ENCODE data around the gene COBL. TPM values are rescaled to one million over a fixed set of nuclear protein-coding genes. Genes with fewer than 3 reads are reported as not detected.

COBL gene
- total and polyA plus RNA-seq, 3 experiments from 2014 or later: not detected

DNA sequence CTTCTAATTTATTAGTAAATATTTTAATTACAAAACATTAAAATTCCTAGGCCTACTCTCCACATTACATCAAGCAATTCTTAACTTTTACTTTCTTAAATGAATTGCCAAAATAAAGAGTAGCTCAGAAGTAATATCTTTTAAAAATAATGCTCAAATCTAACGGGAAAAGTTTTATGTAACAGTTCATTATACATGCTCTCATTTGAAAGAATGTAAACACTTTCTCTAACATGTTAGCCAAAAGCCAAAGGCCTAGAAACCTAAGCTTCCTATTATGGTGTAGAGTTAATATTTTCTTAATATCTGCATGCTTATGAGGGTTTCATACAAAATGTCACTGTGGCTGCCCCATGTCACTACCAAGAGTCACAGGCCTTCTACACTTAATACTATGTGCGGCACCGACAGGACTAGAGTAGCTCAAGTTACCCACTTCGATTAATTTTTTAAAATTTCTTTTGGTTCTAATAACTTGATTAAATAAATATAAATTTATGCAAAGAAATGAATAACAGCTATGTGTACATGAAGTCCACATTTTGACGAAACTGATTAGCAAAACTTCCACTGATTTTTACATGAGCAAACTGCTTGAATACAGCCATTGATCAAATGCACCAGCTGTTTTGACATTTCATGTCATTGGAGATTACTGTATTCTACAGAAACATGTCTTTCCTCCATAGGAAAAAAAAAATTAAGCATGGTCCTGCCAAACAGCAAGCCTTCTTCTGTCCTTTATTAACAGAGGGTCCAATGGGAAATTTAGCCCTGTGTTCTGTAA lies 3.5 kb downstream of the COBL start:
- Mint-ChIP-seq H3K9me3 (peaks cover 0 to 5% (median 0%) of the 10 kb centered on the region in 5 donors), H3K27me3 (peaks cover 33 to 38% of the 10 kb centered on the region in 2 donors), H3K4me1 (peaks cover 0 to 10% (median 3%) of the 10 kb centered on the region in 3 donors), H3K36me3 (no peaks in the 10 kb centered on the region), H3K27ac (no peak overlapping the region), H3K4me3 (no peak overlapping the region)
- no peaks in the 10 kb centered on the region for H3K36me3 ChIP-seq (ENCODE audit: insufficient read depth, low read length)
- no peaks in the 10 kb centered on the region for H3K27me3 ChIP-seq (ENCODE audit: insufficient read depth, low read length, poor library complexity, severe bottlenecking)
- ChIA-PET POLR2A (no interaction called here), CTCF (no interaction called here)
- no peak for DNase-seq
- H3K27ac ChIP-seq (ENCODE audit: low read depth, low read length): no peak overlapping the region
- no peaks in the 10 kb centered on the region for H3K9me3 ChIP-seq (ENCODE audit: low read length)
- H3K4me3 ChIP-seq (ENCODE audit: low read length): no peak overlapping the region
- no peaks in the 10 kb centered on the region for H3K4me1 ChIP-seq (ENCODE audit: insufficient read depth, low read length)

DNA sequence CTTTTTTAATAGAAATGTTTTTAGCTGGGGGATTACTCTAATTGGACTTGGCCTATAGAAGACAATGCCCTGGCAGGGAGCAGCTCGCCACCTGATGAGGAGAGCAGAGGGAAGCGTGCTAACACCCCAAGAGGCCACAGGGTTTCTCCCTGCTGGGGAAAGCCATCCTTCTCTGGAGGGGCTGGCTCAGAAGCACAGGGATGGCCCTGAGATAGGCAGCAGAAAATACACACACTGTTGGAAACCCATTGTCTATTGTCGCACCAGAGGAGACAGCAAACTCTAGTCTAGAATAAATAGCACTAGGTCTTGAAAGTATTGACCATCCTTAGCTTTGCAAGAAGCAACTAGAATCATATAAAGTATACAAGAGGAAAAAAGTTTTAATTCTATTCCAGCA lies 5.4 kb downstream of the COBL start:
- Histone ChIP-seq H3K9me3 (ENCODE audit: low read length) (no peaks in the 10 kb centered on the region), H3K4me3 (ENCODE audit: low read length) (no peak overlapping the region), H3K27me3 (ENCODE audit: insufficient read depth, low read length, poor library complexity, severe bottlenecking) (no peaks in the 10 kb centered on the region), H3K27ac (ENCODE audit: low read depth, low read length) (no peak overlapping the region), H3K36me3 (ENCODE audit: insufficient read depth, low read length) (no peaks in the 10 kb centered on the region), H3K4me1 (ENCODE audit: insufficient read depth, low read length) (no peaks in the 10 kb centered on the region)
- ChIA-PET POLR2A (no interaction called here), CTCF (no interaction called here)
- Mint-ChIP-seq H3K9me3 (peaks cover 0 to 2% (median 0%) of the 10 kb centered on the region in 5 donors), H3K27me3 (peaks cover 22 to 26% of the 10 kb centered on the region in 2 donors), H3K36me3 (no peaks in the 10 kb centered on the region), H3K27ac (no peak overlapping the region), H3K4me1 (peaks cover 0 to 3% (median 0%) of the 10 kb centered on the region in 3 donors), H3K4me3 (no peak overlapping the region)
- DNase-seq: no peak

DNA sequence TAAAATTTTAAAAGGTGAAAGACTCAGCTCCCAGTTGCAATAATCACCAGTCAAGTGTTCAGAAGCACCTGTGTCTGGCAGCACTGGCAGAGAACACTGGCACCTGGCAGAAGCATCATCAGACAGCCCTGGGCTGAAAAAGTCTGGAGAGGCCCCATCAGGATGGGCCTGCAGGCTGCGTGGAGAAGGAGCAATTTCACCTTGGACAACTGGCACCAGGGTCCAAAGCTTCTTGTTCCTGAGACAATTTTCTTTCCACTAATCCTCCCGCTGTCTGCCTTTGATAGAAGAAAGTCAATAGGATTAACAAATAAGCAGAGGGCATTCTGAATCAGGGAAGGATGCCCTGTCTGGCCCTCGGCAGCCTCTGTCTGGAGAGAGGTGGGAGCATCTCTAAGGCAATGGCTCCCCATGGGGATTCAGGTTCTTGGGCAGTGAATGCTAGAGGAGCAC lies 6.5 kb downstream of the COBL start:
- H3K27me3 Mint-ChIP-seq: peaks cover 17 to 20% of the 10 kb centered on the region in 2 donors
- Histone ChIP-seq H3K27ac (ENCODE audit: low read depth, low read length) (no peak overlapping the region), H3K36me3 (ENCODE audit: insufficient read depth, low read length) (no peaks in the 10 kb centered on the region), H3K27me3 (ENCODE audit: insufficient read depth, low read length, poor library complexity, severe bottlenecking) (no peaks in the 10 kb centered on the region), H3K4me3 (ENCODE audit: low read length) (no peak overlapping the region), H3K4me1 (ENCODE audit: insufficient read depth, low read length) (no peaks in the 10 kb centered on the region), H3K9me3 (ENCODE audit: low read length) (no peaks in the 10 kb centered on the region)
- no peak overlapping the region for H3K27ac Mint-ChIP-seq
- no peaks in the 10 kb centered on the region for H3K4me1 Mint-ChIP-seq
- no peak overlapping the region for H3K4me3 Mint-ChIP-seq
- ChIA-PET POLR2A (no interaction called here), CTCF (no interaction called here)
- peaks cover 0 to 2% (median 0%) of the 10 kb centered on the region in 5 donors for H3K9me3 Mint-ChIP-seq
- no peak for DNase-seq
- no peaks in the 10 kb centered on the region for H3K36me3 Mint-ChIP-seq

DNA sequence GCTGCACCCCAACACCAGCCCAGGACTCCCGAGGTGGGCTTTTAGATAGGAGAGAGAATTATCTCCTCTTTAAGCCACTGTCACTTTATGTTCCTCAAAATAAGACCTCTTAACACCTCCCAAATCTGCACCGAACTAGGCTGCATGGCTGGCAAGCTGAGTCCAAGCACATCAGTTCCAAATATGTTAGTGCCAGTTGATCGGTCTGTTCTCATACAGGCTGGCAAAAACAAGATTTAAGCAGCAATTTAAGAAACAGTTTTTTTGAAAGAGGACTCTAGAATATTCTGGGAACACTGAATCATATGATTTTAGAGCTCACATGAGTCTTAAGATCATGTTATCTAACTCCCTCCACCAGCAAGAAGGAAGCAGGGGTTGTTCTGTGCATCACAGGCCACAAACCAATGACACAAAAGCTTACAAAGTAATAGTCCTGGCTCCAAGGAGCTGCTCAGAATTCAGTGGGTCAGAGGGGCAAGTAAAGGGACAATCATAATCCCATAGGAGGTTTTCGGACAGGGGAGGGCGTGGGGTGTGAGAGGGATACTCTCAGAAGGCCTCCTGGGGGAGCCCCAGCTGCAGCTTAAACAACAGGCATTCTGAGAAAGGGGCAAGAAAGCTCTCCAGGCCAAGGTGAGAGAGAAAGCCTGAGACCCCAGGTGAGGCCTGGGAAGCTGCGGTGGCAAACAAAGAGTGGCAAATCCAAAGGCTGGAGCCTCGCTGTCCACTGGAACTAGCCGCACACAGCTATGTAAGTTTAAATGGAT lies 7.1 kb downstream of the COBL start:
- H3K36me3 ChIP-seq (ENCODE audit: insufficient read depth, low read length): no peaks in the 10 kb centered on the region
- H3K4me3 ChIP-seq (ENCODE audit: low read length): no peak overlapping the region
- Mint-ChIP-seq H3K36me3 (no peaks in the 10 kb centered on the region), H3K4me3 (no peak overlapping the region), H3K27ac (no peak overlapping the region), H3K4me1 (no peaks in the 10 kb centered on the region), H3K9me3 (peaks cover 0 to 2% (median 0%) of the 10 kb centered on the region in 5 donors), H3K27me3 (peaks cover 12 to 13% of the 10 kb centered on the region in 2 donors)
- no peaks in the 10 kb centered on the region for H3K9me3 ChIP-seq (ENCODE audit: low read length)
- no peak overlapping the region for H3K27ac ChIP-seq (ENCODE audit: low read depth, low read length)
- no peaks in the 10 kb centered on the region for H3K27me3 ChIP-seq (ENCODE audit: insufficient read depth, low read length, poor library complexity, severe bottlenecking)
- ChIA-PET POLR2A (no interaction called here), CTCF (no interaction called here)
- H3K4me1 ChIP-seq (ENCODE audit: insufficient read depth, low read length): no peaks in the 10 kb centered on the region
- DNase-seq: no peak

DNA sequence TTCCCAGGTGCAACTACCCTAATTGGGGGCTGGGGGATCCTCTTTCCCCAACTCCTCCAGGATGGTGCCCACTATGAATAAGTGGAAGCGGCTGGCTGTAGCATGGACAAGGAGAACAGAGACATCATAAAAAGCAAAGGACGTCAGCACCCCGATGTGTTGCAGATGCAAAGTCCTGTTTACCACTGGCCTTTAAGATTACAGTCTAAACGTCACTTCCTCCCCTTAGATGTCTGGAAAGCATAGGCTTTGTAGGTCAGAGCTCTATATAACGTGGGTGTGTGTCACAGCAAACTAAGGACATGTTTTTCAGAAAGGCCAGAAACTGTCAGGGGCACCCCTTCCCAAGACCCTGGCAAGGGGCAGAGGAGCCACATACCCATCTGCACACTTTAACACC lies 7.9 kb downstream of the COBL start:
- no peak overlapping the region for H3K4me3 Mint-ChIP-seq
- H3K27me3 ChIP-seq (ENCODE audit: insufficient read depth, low read length, poor library complexity, severe bottlenecking): no peaks in the 10 kb centered on the region
- peak overlapping the region in 1 of 8 donors; percentile 10 for H3K27ac Mint-ChIP-seq
- H3K4me1 Mint-ChIP-seq: no peaks in the 10 kb centered on the region
- H3K36me3 Mint-ChIP-seq: no peaks in the 10 kb centered on the region
- H3K4me1 ChIP-seq (ENCODE audit: insufficient read depth, low read length): no peaks in the 10 kb centered on the region
- ChIA-PET POLR2A (no interaction called here), CTCF (no interaction called here)
- H3K27me3 Mint-ChIP-seq: peaks cover 6 to 7% of the 10 kb centered on the region in 2 donors
- no peaks in the 10 kb centered on the region for H3K9me3 ChIP-seq (ENCODE audit: low read length)
- DNase-seq: no peak
- H3K36me3 ChIP-seq (ENCODE audit: insufficient read depth, low read length): no peaks in the 10 kb centered on the region
- H3K9me3 Mint-ChIP-seq: peaks cover 0 to 2% (median 0%) of the 10 kb centered on the region in 5 donors
- no peak overlapping the region for H3K4me3 ChIP-seq (ENCODE audit: low read length)
- H3K27ac ChIP-seq (ENCODE audit: low read depth, low read length): no peak overlapping the region

DNA sequence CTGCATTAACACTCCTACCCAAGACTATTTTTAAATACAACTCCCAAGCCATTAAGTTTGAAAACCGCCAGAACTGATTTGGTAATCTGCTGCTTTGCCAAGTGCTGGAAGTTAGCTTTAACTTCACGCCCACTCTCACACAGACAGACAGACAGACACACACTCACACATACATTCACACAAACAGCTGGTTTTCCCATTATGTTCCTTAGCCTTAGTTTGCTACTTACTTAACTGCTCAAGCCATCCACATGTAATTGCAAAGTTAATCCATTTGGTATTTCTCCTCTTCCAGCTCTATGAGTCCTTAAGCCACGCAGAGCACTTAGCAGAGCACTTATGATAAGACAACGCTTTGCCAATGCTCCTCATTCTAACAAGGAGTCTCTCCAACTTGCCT lies 8.3 kb downstream of the COBL start:
- Mint-ChIP-seq H3K4me3 (no peak overlapping the region), H3K27me3 (peaks cover 4 to 7% of the 10 kb centered on the region in 2 donors), H3K9me3 (peaks cover 0 to 2% (median 0%) of the 10 kb centered on the region in 5 donors), H3K4me1 (no peaks in the 10 kb centered on the region), H3K36me3 (no peaks in the 10 kb centered on the region), H3K27ac (peak overlapping the region in 1 of 8 donors; percentile 49)
- no peaks in the 10 kb centered on the region for H3K9me3 ChIP-seq (ENCODE audit: low read length)
- no peak overlapping the region for H3K27ac ChIP-seq (ENCODE audit: low read depth, low read length)
- H3K36me3 ChIP-seq (ENCODE audit: insufficient read depth, low read length): no peaks in the 10 kb centered on the region
- CTCF ChIA-PET: no interaction called here
- no peaks in the 10 kb centered on the region for H3K4me1 ChIP-seq (ENCODE audit: insufficient read depth, low read length)
- H3K4me3 ChIP-seq (ENCODE audit: low read length): no peak overlapping the region
- no peaks in the 10 kb centered on the region for H3K27me3 ChIP-seq (ENCODE audit: insufficient read depth, low read length, poor library complexity, severe bottlenecking)
- no peak for DNase-seq
- POLR2A ChIA-PET: no interaction called here

DNA sequence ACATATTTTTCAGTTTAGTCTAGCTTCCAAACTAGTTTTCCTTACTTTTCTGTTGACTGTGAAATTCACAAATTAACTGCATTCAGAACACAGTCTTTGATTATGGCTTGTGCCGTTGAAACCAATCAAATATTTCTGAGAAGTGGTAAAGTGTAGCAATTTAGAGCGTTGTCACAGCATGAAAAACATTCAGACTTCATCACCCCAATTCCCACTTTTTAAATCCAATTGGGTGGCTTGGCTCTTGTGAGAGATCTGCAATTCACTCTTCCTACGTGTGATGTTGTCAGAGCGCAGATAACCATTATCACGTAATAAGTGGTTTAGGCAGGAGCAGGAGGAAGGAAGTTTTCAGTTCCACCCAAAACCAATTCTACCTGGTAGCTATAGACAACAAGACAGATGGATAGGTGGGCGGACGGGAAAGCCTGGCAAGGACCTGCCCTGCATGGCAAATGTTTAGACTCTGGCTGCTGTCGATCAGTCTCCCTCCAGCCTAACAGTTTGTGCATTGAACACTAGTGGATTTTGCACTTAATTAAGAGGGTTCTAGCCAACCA lies 8.9 kb downstream of the COBL start:
- no peaks in the 10 kb centered on the region for H3K36me3 ChIP-seq (ENCODE audit: insufficient read depth, low read length)
- ChIA-PET POLR2A (no interaction called here), CTCF (no interaction called here)
- no peak overlapping the region for H3K27ac ChIP-seq (ENCODE audit: low read depth, low read length)
- Mint-ChIP-seq H3K27ac (peak overlapping the region in 1 of 8 donors; percentile 49), H3K4me1 (no peaks in the 10 kb centered on the region), H3K9me3 (peaks cover 0 to 2% (median 0%) of the 10 kb centered on the region in 5 donors), H3K36me3 (no peaks in the 10 kb centered on the region), H3K4me3 (no peak overlapping the region), H3K27me3 (peaks cover 4 to 7% of the 10 kb centered on the region in 2 donors)
- no peak overlapping the region for H3K4me3 ChIP-seq (ENCODE audit: low read length)
- H3K4me1 ChIP-seq (ENCODE audit: insufficient read depth, low read length): no peaks in the 10 kb centered on the region
- DNase-seq: no peak
- no peaks in the 10 kb centered on the region for H3K9me3 ChIP-seq (ENCODE audit: low read length)
- H3K27me3 ChIP-seq (ENCODE audit: insufficient read depth, low read length, poor library complexity, severe bottlenecking): no peaks in the 10 kb centered on the region

DNA sequence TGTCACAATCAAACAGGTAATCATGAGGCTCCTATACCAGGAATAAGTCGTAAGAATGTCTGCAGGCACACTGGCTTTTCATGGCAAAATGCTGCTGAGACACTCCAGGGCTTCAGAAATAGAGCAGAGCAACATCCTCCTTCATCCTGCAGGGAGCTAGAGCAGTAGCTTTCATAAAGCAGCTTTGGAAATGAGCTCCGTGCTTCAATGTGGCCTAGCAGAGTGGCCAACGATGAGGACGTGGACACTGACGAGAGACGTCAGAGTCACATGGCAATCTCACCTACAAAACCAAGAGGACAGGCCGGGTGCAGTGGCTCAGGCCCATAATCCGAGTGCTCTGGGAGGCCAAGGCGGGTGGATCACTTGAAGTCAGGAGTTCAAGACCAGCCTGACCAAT lies 9.8 kb downstream of the COBL start:
- H3K27ac ChIP-seq (ENCODE audit: low read depth, low read length): no peak overlapping the region
- Mint-ChIP-seq H3K9me3 (no peaks in the 10 kb centered on the region), H3K27ac (no peak overlapping the region), H3K36me3 (no peaks in the 10 kb centered on the region), H3K27me3 (peaks cover 3 to 4% of the 10 kb centered on the region in 2 donors), H3K4me1 (no peaks in the 10 kb centered on the region), H3K4me3 (no peak overlapping the region)
- H3K4me3 ChIP-seq (ENCODE audit: low read length): no peak overlapping the region
- no peaks in the 10 kb centered on the region for H3K27me3 ChIP-seq (ENCODE audit: insufficient read depth, low read length, poor library complexity, severe bottlenecking)
- ChIA-PET POLR2A (no interaction called here), CTCF (no interaction called here)
- no peak for DNase-seq
- no peaks in the 10 kb centered on the region for H3K36me3 ChIP-seq (ENCODE audit: insufficient read depth, low read length)
- no peaks in the 10 kb centered on the region for H3K4me1 ChIP-seq (ENCODE audit: insufficient read depth, low read length)
- H3K9me3 ChIP-seq (ENCODE audit: low read length): no peaks in the 10 kb centered on the region
